Smooth muscle cell (in vitro differentiated cells): ENCODE measurements around the gene AFF1. TPM values are rescaled to one million over a fixed set of nuclear protein-coding genes. Genes with fewer than 3 reads are reported as not detected.

Experiments used
- DNase-seq: peaks from one replicate; lab custom pipeline; 2025; ENCODE audit not compliant: unreplicated experiment; lab: John Stamatoyannopoulos, UW
- H2AFZ ChIP-seq: fragments of 200-600 bp; sonication (generic); 2 replicates; pipeline ENCODE4 v1.6.0; 2016; ENCODE audit warnings: antibody characterized with exemption, low read depth, mild to moderate bottlenecking
- H3F3A ChIP-seq: fragments of 200-600 bp; sonication (generic); 2 replicates; pipeline ENCODE4 v1.6.0; 2017; ENCODE audit warnings: antibody characterized with exemption, low read depth
- H3K27ac ChIP-seq: fragments of 200-600 bp; sonication (generic); 2 replicates; pipeline ENCODE4 v1.5.1; 2016; ENCODE audit warnings: low read depth, mild to moderate bottlenecking
- H3K27me3 ChIP-seq: fragments of 200-600 bp; sonication (generic); 2 replicates; pipeline ENCODE4 v1.6.1; 2016; ENCODE audit warnings: low read depth, mild to moderate bottlenecking
- H3K36me3 ChIP-seq: fragments of 200-600 bp; sonication (generic); 2 replicates; pipeline ENCODE4 v1.5.1; 2016; ENCODE audit warnings: low read depth
- H3K4me1 ChIP-seq: fragments of 200-600 bp; sonication (generic); 2 replicates; pipeline ENCODE4 v1.5.1; 2016; ENCODE audit warnings: low read depth
- H3K4me2 ChIP-seq: fragments of 200-600 bp; sonication (generic); 2 replicates; pipeline ENCODE4 v1.6.0; 2016; ENCODE audit warnings: mild to moderate bottlenecking
- H3K4me3 ChIP-seq: fragments of 200-600 bp; sonication (generic); 2 replicates; pipeline ENCODE4 v1.5.1; 2016; ENCODE audit warnings: mild to moderate bottlenecking
- H3K79me2 ChIP-seq: fragments of 200-600 bp; sonication (generic); 2 replicates; pipeline ENCODE4 v1.6.0; 2016; ENCODE audit warnings: low read depth, mild to moderate bottlenecking
- H3K9ac ChIP-seq: fragments of 200-600 bp; sonication (generic); 2 replicates; pipeline ENCODE4 v1.6.0; 2016; ENCODE audit warnings: low read depth
- H3K9me3 ChIP-seq: fragments of 200-600 bp; sonication (generic); replicated peaks from 2 replicates; pipeline ENCODE4 v1.5.1; 2016; ENCODE audit warnings: low read depth
- H4K20me1 ChIP-seq: fragments of 200-600 bp; sonication (generic); 2 replicates; pipeline ENCODE4 v1.6.0; 2016; ENCODE audit warnings: low read depth
- CTCF ChIP-seq: fragments of 200-600 bp; sonication (generic); IDR thresholded peaks from 2 replicates; pipeline ENCODE4 v1.5.1; 2017; ENCODE audit warnings: borderline replicate concordance, mild to moderate bottlenecking, antibody characterized with exemption; ENCODE audit not compliant: insufficient read depth, poor library complexity, severe bottlenecking
- WGBS: methylation state at CpG from one replicate; pipeline ENCODE4 v1.1.7; 2016; ENCODE audit warnings: low lambda C conversion rate; 5-methylcytosine and 5-hydroxymethylcytosine counted together
- polyA plus RNA-seq: library from polyadenylated mRNA; unstranded; fragments of >200 nt; fragmentation: Nextera tagmentation; extraction: Ambion mirVana; gene quantifications from 2 replicates; pipeline ENCODE4 v1.2.1, GENCODE V29; 2016
- total RNA-seq: library from RNA; depleted of rRNA; stranded (reverse); fragments of >200 nt; gene quantifications from 2 replicates; pipeline ENCODE4 v1.2.3, GENCODE V29; 2014

Gene AFF1
- total and polyA plus RNA-seq, 2 experiments from 2014 or later, result 6.6 to 17.7 TPM

GRCh38 chr4:87042221-87042620 lies 107.4 kb downstream of the AFF1 start:
- H4K20me1 ChIP-seq, result peaks cover 70% of the 10 kb centered on the region
- H3K4me3 ChIP-seq, result no peak overlapping the region
- peaks cover 7% of the 10 kb centered on the region for H3F3A ChIP-seq
- H3K36me3 ChIP-seq, result no peaks in the 10 kb centered on the region
- no peak for DNase-seq
- no peak overlapping the region for H3K9ac ChIP-seq
- no peak overlapping the region for H2AFZ ChIP-seq
- no peak overlapping the region for H3K27ac ChIP-seq
- no peaks in the 10 kb centered on the region for H3K9me3 ChIP-seq
- peaks cover 61% of the 10 kb centered on the region for H3K4me1 ChIP-seq
- no peak for TF ChIP-seq CTCF
- H3K27me3 ChIP-seq, result no peaks in the 10 kb centered on the region
- 93% methylated on average over 1 of the region's 1 CpG for WGBS
- H3K79me2 ChIP-seq, result peaks cover 69% of the 10 kb centered on the region
- H3K4me2 ChIP-seq, result no peak overlapping the region

GRCh38 chr4:87042986-87043820 lies 108.4 kb downstream of the AFF1 start:
- Histone ChIP-seq H3K79me2 (peaks cover 67% of the 10 kb centered on the region), H3K4me2 (no peak overlapping the region), H3K9ac (no peak overlapping the region), H4K20me1 (peaks cover 66% of the 10 kb centered on the region), H3K36me3 (no peaks in the 10 kb centered on the region), H3K27me3 (no peaks in the 10 kb centered on the region), H3K4me3 (no peak overlapping the region), H2AFZ (no peak overlapping the region), H3F3A (peaks cover 5% of the 10 kb centered on the region), H3K27ac (no peak overlapping the region), H3K9me3 (no peaks in the 10 kb centered on the region), H3K4me1 (peaks cover 52% of the 10 kb centered on the region)
- no peak for TF ChIP-seq CTCF
- no peak for DNase-seq
- whole genome bisulfite sequencing, result 89% methylated on average over 4 of the region's 4 CpGs

GRCh38 chr4:87044511-87045233 lies 109.9 kb downstream of the AFF1 start:
- Histone ChIP-seq H3K9ac (no peak overlapping the region), H3K4me2 (no peak overlapping the region), H3K4me1 (peaks cover 46% of the 10 kb centered on the region), H3K27ac (no peak overlapping the region), H4K20me1 (peaks cover 64% of the 10 kb centered on the region), H3K27me3 (no peaks in the 10 kb centered on the region), H2AFZ (no peak overlapping the region), H3F3A (no peaks in the 10 kb centered on the region), H3K9me3 (no peaks in the 10 kb centered on the region), H3K4me3 (no peak overlapping the region), H3K79me2 (peaks cover 62% of the 10 kb centered on the region), H3K36me3 (no peaks in the 10 kb centered on the region)
- no peak for TF ChIP-seq CTCF
- 50% methylated on average over 6 of the region's 6 CpGs for WGBS
- no peak for DNase-seq
